WI38 (cell line): ENCODE measurements around the gene KDM2A.

ENCODE experiments used
- H3K4me3 ChIP-seq: 2 replicates; pipeline ENCODE4 v1.5.1; 2011; ENCODE audit warnings: low read depth, mild to moderate bottlenecking, control low read depth, low read length
- TF ChIP-seq, protein P1 (sequence below): IDR thresholded peaks from 2 replicates; pipeline ENCODE4 v1.5.1; 2012; ENCODE audit warnings: low read depth, mild to moderate bottlenecking, control low read depth, low read length

Gene KDM2A

DNA sequence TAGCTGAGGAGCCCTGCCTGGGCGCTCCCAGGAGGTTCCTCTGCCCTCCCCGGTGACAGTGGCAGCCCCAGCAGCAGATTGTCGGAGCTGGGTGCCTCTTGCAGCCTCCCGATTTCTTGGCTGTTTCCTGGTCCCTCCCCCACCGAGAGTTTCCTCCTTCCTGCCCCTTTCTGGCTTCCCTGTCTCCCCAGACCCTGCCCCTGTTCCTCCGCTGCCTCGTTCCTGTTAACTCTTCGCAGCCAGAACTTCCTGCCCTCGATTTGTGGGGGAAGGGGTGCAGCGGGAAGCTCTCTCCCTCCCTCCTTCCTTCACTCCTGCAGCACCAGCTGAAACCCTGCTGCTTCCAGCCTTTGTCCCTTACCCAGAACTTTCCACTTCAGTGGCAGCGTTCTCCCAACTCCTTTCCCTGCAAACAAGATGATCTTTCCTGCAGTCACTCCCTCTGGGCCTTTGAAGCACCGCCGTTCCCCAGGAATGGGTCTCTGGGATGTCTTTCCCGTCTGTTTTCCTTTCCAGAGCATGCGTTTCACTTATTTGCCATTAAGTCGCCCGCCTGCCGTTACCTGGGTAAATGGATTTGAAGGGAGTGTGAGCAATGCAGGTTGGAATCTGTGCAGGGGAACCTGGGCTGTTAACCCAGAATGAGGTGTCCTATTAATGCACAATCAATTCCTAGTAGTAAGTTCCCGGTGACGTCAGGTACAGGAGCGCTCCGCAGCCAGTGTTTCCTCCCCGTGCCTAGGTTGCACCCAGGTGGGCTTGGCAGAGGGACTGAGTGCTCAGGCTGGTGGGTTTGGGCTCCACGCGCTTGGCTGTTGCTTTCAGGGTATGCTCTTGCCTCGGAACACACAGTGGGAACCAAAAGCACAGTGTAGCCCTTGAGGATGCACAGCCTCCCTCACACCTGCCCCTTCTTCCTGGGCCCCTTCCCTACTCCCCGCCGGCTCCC lies 151.5 kb downstream of the KDM2A start:
- TF ChIP-seq, protein P1, sequence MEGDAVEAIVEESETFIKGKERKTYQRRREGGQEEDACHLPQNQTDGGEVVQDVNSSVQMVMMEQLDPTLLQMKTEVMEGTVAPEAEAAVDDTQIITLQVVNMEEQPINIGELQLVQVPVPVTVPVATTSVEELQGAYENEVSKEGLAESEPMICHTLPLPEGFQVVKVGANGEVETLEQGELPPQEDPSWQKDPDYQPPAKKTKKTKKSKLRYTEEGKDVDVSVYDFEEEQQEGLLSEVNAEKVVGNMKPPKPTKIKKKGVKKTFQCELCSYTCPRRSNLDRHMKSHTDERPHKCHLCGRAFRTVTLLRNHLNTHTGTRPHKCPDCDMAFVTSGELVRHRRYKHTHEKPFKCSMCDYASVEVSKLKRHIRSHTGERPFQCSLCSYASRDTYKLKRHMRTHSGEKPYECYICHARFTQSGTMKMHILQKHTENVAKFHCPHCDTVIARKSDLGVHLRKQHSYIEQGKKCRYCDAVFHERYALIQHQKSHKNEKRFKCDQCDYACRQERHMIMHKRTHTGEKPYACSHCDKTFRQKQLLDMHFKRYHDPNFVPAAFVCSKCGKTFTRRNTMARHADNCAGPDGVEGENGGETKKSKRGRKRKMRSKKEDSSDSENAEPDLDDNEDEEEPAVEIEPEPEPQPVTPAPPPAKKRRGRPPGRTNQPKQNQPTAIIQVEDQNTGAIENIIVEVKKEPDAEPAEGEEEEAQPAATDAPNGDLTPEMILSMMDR, result no peak
- H3K4me3 ChIP-seq, result no peak overlapping the region

DNA sequence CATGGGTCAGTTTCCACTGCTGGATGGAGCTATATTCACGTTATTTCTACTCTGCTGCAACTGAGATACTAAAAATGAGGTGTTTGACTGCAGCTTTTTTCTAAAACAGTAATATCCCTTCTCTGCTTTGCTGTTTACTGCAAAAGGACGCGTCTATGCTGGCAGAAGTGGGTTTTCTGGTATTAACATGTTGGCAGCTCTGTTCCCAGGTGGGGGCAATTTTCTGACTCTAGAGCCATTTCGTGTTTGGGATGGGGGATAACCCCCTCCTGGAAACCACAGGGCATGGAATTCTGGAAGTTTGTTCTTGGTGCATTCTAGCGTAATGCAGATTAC lies 152.1 kb downstream of the KDM2A start:
- H3K4me3 ChIP-seq, result no peak overlapping the region
- TF ChIP-seq, protein P1, result no peak

DNA sequence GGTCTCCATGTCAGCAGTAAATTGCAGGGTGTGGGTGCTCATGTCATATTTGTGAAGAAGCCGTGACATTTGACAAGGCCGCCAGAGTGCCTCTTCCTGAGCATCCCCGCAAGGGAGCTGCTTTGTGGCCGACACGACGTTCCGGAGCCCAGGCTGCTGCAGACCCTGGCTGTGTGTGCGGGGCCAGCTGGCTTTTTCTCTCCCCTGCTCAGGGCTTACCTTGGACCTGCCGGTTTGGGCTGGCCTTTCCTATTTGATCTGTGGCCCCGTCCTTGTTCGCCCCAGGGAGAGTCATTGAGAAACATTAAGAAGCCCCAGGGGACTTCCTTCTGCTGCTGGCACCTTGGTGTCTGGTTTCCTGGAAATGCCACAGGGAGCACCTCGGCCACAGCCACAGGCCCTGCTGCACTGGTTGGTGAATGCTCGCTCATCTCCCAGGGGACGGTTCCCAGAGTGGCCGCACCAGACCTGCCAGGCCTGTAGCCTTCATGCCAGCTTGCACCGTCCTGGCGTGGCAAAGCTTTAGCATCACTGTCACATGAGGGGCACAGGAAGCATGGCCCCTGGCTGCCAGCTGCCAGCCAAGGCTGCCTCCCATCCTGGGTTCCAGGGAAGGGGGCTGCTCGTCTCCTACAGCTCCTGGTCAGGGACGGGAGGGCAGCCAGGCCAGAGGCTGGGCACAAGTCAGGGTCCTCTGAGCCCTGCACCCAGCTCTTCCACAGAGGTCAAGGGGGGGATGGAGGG lies 152.7 kb downstream of the KDM2A start:
- TF ChIP-seq, protein P1, result no peak
- no peak overlapping the region for H3K4me3 ChIP-seq

DNA sequence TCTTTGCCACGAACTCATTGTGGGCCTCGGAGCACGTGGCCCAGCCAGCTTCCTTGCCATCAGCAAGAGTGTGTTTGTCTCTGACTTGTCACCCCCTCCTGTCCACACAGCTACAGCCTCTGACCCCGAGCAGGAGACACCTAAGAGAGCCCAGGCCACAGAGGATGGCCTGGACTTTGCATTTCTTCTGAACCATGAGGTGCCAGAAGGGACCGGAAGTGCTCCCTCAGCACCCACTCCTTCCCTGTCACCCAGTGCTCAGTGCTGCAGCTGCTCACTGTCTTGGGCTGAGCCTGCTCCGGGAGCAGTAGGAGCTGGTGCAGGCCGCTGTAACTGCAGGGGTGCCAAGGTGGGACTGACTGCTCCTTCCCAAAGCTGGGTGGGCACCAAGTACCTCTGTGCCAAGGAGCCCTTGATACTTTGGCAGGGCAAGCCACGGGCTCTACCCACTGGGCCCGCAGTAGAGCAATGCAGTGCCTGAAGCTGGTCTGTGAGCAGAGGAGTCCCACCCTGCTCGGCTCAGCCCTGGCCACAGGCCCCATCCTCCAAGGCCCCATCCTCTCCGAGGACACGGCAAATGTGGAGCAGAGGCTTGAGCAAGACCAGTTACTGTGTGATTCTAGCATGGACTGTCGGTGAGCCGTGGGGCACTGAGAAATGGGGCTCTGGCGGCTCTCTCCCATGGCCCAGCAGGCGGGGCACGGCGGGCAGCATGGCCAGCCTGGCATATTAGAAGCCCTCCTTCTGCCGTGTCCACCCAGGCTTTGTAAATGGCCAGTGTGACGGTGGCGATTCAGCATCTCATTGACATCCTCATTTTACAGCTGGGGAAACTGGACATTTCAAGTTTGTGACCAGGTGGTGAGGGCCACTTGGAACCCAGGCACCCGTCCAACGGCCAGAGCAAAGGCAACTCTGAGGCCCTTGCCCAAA lies 153.5 kb downstream of the KDM2A start:
- TF ChIP-seq, protein P1, result no peak
- H3K4me3 ChIP-seq, result no peak overlapping the region

DNA sequence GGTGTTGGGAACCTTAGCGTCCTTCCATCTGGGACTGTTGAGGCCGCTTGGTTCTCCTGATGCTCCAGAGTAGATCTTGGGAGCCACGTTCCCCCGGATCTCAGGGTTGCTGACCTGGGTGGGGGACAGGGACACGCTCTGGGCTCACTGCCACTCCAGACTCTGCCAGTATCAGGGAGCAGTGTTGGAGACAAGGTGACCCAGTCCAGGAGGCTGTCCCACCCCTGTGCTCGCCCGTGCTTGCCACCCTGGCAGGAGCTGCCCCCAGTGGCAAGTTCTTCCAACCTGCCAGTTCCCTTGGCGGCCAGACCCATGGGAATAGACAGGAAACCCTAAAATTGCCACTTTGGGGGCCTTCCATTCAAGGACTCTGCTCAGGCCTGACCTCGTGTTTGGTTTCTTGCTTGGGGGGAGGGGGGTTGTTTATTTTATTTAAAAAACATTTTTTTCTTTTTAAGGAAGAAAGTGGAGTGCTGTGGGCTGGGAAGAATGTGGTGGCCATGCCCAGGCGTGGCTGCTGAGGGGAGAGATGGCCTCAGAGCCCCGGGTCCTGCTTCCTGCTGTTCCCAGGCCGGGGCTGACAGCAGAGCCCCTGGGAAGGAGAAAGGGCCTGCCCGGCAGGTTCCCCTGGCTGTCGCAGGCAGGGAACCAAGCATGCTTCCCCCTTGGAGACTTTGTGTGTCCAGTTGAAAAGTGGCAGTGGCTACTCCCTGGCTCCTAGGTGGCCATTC lies 154.4 kb downstream of the KDM2A start:
- no peak overlapping the region for H3K4me3 ChIP-seq

More for the DNA sequence above, 154.4 kb downstream of the KDM2A start:
- TF ChIP-seq, protein P1, result no peak
